ENCODE measurements around the gene CUBN.
A peak's percentile ranks its signal among the peaks of the same experiment; 100 is the strongest.

The CUBN gene

DNA sequence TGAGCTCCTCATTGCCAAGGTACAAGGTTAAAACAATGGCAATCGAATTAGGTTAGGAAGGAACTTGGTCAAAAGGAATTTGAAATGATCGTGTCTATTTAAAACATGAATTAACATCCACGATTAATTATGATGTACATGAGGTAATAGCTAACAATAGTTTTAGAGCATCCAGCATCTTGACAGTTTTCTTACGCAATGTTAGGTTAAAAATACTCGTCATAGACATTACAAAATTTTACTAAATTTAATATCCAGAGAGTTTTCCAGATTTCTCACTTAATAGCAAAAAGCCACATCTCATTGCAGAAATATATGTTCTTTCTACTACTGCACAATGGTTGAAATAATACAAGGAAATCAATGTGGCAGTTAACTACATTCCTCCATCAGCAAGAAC, 22.6 kb downstream of the CUBN start:
- no peak for DNase-seq (ENCODE audit: low spot score)

DNA sequence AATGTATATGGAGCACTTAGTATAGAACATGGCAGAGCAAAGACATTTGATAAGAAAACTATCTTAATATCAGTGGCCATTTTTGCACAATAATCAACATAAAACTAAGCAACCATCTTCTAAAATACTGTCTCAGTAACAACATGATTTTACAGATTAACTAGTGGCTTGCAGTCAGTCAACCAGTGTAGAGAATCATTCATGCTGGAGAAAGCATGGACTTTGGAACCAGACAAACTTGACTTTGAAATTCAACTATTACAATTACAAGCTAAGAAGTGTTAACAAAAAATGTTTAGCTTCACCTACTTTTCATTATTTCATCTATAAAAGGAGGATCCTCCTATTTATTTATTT, 27.7 kb downstream of the CUBN start:
- no peak for DNase-seq (ENCODE audit: low spot score)

DNA sequence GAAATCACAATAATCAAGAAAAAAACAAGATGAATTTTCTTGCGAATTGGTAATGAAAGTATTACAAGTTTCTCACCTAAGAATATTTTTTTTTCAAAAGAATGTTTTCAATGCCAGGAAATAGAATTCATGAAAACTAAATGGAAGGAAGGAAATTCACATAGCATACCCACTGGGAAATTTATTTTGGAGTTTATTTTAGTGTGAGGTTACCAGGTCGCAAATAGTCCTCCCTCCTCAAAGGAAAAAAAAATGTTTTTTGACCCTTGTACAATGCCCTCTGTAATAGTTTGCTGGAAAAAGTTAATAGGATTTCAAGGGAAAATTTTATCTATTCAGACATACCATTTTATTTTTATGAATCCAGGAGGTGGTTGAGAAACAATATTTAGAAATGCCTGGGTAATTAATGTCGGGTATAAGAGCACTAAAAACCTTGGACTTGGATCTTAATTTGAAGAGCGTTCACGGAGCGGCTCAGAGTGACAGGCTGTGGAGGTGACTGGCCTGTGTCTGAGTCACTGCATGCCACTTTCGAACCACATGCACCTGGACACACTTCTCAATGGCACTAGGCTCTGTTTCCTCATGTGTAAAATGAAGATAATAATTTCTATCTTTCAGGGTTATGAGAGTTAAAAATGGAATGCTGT, 28.2 kb downstream of the CUBN start:
- no peak for DNase-seq (ENCODE audit: low spot score)

DNA sequence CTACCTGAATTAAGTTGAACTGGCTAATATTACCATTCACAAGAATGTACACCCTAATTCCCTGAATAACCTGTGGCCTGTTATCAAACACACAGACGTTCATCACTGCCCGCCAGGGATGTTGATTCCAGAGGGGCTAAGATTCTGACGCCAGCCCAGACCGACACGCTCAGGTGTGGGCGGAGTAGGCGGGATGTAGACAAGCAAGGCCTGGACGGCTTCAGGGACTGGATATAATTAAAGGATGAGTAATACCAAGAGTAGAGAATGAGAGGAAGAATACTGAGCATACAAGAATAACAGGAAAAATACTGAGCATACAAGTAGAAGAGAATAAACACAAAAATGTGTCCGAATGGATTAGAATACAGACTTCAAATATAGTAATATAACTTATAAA, 29.0 kb downstream of the CUBN start:
- DNase-seq (ENCODE audit: low spot score), result no peak

DNA sequence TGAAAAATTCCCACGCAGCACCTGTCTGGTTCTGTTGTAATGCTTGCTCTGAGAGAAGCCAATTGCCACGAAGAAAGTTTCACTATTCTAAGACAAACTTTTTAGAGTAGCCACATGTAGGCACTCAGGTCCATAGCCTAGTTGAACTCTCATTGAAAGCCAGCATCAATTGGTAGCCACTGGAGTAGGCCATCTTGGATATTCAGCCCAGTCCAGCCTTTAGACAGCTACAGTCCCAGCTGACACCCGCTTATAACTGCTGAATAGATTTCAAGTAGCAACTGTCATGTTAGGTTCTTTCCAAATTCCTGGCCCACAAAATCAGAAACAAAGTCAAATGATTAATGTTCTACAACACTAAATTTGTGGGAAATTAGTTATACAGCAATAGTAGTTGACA, 31.6 kb downstream of the CUBN start:
- no peak for DNase-seq (ENCODE audit: low spot score)

DNA sequence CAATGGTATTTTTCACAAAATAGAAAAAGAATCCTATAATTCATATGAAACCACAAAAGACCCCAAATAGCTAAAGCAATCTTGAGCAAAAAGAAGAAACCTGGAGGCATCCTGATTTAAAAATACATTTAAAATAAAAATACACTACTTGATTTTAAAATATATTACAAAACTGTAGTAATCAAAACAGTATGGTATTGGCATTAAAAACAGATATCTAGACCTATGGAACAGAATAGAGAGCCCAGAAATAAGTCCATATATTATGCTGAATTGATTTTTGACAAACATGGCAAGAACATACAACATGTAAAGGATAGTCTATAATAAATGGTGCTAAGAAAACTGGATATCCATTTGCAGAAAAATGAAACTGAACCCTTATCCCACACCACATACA, 34.8 kb downstream of the CUBN start:
- DNase-seq (ENCODE audit: low spot score), result no peak

DNA sequence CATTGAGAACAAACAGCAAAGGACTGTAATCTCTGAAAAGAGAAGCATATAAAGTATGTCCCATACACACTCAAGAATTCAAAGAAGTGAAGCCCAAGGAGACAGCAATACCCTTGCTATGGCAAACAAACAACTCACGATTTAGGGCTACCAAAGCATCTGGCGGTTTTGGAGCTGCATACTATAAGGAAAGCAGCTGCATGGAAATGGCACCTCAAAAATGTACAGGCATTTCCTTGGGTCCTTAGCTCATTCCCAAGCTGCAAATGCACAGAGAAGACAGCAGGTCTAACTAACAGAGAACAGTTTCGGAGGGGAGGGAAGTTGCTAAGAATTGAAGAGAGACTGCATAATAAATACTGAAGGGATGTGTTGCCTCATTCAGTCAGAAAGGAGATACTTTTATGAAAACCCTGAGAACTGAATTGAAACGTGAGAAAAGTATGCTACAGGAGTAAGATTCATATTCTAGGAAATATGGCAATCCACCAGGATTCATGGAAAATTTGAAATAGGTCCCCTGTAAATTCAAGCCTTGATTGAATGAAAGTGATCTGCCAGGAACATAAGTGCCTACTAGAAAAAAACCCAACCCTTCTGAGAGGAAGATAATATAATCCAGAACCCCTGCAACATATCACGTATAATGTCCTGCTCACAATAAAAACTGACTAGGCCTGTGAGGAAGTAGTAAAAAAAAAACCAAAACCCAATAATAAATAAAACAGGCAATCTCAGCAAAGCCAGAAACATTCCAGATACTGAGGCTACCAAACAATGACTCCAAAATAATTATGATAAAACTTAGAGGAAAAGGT, 36.4 kb downstream of the CUBN start:
- no peak for DNase-seq (ENCODE audit: low spot score)

DNA sequence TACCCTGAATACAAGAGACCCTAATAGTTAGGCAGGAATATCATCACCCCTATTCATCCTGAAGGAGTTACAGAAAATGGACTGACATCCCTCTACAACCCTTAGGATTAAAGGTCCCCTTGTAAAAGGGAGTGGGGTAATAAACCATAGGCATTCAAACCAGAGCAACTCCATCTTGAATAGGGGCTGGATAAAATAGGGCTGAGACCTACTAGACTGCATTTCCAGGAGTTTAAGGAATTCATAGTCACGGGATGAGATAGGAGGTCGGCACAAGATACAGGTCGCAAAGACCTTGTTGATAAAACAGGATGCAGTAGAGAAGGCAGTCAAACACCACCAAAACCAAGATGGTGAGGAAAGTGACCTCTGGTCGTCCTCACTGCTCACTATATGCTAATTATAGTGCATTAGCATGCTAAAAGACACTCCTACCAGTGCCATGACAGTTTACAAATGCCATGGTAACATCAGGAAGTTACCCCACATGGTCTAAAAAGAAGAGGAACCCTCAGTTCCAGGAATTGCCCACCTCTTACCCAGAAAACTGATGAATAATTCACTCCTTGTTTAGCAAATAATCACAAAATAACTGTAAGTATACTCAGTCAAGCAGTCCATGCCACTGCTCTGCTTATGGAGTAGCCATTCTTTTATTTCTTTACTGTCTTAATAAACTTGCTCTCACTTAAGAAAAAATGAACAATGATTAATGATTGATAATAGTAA, 37.2 kb downstream of the CUBN start:
- DNase-seq (ENCODE audit: low spot score), result no peak

DNA sequence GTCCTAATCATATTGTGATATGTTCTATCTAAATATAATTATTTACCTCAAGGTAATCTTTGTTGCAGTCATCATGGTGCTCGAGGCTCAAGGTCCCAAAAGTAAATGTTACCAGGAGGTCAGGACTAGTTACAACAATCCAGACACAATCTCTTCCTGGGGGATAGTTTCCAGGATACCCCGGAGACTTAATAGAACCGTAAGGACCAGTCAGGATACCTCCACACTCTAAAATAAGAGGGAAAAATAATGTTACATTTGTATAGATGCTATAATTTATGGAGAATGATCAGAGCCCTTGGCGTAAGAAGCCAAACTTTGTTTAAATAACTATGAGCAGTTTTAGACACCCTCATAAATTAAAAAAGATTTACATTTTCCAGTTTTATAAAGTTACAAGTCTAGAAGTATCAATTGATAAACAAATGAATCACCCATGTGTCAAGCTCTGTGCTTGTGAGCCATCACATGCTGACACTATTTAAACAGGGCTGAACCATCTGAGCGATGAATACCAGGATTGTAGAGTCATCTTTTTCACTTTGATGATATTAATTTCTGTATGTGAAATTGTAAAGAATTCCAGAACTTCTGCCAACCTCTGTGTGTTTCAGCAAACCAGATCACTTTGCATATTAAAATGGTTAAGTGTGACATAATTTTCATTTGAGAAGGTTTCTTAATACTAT, 41.3 kb downstream of the CUBN start:
- DNase-seq (ENCODE audit: low spot score), result no peak

DNA sequence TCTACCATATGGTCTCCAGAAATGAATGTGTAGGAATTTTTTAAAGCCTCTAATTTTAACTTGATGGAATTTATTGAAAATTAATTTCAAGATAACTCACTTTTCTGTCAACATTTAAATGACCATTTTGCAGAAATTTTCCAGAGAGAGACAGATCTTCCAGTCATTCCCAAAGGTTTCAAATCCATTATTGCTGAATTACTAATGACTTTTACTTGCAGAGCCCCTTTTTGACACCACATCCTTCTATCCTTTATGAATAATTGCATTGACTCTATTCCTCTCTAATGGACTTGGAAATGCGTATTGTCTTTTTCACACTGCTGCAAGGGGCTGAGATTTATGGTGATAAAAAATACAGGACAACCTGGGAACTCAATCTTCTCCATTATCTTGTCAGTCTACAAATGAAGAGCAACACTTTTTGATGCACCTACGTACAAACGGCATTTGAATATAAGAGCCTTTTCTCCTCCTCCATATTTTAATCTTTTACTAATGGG, 42.7 kb downstream of the CUBN start:
- no peak for DNase-seq (ENCODE audit: low spot score)

DNA sequence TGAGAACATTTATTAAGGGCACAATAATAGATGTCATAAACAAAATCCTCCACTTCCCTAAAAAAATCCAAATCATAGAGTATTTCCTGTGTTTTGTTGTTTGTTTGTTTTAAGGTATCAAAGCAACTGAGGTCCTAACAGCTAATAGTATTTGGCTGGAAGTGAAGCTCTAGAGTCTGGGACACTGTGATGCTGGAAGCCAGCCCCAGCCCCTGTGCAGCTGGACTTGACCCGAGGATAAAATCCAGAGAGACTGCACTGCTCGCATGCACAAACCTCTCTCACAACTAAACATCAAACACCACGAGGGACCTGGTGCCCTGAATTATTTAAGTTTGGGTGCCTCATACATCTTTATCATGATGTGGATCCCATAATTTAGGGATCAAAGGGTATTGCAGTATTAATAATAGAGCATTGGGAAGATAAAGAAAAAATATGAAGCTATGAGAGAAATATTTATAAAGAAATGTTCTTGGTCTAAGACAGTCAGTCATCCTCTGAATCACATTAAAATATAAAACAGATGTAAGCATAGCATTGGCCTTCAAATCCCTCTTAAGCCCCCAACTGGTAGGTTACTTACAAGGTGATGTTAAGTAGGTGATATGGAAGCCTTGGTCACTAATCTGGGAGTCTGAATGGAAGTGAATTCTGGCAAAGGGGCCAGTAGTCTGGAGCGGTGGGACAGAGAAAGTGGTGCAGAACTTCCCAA, 44.4 kb downstream of the CUBN start:
- DNase-seq (ENCODE audit: low spot score), result no peak

DNA sequence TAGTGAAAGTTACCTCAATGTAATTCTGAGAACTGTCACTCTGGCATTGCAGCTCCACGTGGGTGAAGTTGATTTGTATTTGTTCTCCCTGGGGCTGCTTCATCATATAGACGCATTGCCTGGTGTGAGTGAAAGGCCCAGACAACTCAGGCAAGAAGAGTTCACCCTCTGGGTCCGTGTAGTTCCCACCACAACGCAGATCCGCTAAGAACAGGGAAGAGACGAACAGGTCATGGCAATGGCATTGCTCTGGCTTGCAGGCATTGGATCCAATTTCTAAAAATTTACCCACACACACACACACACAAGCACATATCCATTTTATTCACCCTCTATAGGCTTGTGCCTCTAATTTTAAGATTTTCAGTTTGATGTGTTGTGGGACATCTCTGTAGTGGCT, 45.4 kb downstream of the CUBN start:
- DNase-seq (ENCODE audit: low spot score), result no peak

DNA sequence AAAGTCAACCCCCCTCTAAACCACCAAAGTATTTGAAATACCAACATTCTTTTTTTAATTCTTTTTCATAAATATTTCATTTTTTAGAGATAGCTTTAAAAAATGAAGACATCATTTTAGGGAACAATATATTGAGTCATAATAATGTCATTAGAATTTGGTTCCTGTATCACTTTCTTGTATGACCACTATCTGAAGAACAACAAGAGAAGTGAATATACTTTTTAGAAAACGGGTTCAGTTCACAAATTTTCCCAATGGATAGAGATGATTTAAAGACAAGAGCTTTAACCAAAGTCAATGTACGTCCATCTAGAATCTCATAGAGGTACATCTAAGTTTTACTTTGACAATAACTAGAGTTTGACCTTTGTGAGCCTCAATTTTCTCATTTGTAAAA, 48.2 kb downstream of the CUBN start:
- DNase-seq (ENCODE audit: low spot score), result no peak

DNA sequence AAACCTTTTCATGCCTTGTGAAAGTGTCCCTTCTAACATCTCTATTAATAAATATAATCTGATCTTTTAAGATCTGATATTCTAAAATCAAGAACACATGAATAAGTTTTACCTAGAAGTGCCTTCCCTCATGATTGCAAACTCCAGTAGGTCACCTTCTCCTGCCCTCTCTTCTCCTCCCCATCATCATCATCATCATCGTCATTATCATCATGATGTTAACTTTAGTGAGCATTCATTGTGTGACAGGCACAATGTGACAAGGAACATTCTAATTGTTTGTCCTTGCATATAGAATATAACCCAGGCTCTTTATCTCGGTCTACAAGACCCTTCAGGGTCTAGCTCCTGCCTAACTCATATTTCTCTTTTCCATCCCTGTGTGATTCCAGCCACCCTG, 51.7 kb downstream of the CUBN start:
- no peak for DNase-seq (ENCODE audit: low spot score)

DNA sequence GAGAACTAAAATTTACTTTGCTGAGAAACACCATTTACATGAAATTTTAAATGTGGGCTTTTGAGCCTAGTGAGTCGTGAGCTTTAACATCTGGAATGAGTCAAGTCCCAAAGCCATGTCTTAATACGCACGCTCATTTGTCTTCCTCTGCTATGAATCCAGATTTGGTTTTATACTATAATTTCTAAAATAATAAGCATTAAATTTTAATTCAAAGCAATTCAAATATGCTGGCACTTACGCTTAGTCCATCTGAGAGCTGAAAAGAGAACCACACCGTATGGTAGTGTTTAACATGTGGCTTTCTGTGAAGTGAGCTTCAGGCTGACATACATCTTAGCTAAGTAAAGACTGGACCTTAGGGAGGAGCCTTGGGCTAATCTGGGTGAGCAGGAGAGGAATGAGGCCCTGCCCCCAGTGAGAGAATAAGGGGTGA, 52.2 kb downstream of the CUBN start:
- no peak for DNase-seq (ENCODE audit: low spot score)

DNA sequence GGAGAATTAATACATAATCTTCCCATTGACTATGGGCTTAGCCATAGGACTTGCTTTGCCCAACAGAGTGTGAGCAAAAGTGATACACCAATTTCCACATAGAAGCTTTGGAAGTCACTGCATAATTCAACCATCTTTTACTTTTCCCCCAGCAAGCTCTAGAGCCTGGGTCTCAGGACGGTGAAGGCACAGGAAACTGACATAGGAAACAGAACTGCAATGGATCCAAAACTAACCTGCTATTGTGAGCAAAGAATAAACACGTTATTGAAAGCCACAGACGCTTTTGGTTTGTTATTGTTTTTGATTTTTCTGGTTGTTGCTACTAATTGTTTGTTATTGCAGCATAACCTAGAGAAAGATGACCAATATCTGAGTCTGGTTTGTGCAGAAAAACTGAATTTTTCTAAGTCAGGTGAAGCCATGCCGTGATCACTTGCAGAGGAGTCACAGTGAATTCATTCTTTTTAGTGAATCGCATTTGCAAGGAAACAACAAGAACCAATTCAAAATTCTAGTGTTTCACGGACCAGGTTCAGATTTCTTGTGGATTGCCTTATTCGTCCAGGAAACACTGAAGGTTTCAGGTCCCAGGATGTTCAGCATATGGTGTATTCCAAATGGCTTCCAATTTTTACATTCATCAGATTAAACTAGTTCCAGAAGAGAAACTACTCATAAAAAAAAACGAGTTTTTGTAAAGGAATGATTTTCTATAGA, 52.8 kb downstream of the CUBN start:
- DNase-seq (ENCODE audit: low spot score), result no peak

DNA sequence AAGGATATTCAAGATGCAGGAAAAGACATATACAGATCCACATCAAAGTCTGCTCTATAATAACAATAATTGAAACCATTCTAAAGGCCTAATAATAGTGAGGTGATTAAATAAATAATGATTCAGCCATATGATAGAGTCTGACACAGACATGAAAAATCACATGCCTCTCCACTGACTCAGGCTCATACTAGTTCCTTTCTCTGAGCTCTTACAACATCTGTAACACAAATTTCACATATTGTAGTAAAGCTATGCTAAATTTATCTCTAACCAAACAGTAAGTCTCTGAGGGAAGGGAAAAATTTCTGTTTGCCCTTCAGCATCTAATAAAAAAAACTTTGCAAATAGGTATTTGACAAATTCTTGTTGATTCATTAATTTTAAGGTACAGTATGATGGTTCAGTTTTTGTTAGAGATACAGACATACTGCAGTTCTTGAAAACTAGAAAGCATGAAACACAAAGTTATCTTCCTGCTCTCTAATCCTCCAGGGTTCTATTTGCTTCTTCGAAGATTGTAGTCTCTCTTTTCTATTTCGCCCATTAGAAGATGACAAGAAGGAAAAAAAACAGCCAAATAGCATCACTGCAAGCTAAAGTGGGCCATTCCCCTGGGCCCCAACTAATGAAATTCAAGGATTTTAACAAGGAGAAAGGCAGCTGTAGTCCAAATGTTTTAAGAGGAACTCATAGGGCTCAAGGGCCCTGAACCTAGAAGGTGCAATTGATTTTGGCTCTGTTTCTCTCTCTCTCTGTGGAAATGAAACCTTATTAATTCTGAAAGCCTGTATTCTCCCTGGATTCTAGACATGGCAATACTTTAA, 53.9 kb downstream of the CUBN start:
- no peak for DNase-seq (ENCODE audit: low spot score)

DNA sequence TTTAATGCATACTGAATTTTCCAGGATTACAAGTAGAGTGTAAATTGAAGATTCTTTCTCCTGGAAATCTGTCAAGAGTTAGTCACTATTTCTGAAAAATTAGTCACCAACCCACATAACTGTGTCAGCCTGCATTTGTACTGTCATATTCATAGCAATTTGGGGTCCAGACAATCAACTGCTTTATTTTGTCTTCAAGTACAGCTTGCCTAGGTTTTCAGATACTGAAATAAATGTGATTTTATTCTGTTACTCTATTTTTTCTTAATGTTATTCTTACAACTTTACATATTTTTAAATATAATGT, 55.1 kb downstream of the CUBN start:
- peak; percentile 30 for DNase-seq (ENCODE audit: low spot score)

DNA sequence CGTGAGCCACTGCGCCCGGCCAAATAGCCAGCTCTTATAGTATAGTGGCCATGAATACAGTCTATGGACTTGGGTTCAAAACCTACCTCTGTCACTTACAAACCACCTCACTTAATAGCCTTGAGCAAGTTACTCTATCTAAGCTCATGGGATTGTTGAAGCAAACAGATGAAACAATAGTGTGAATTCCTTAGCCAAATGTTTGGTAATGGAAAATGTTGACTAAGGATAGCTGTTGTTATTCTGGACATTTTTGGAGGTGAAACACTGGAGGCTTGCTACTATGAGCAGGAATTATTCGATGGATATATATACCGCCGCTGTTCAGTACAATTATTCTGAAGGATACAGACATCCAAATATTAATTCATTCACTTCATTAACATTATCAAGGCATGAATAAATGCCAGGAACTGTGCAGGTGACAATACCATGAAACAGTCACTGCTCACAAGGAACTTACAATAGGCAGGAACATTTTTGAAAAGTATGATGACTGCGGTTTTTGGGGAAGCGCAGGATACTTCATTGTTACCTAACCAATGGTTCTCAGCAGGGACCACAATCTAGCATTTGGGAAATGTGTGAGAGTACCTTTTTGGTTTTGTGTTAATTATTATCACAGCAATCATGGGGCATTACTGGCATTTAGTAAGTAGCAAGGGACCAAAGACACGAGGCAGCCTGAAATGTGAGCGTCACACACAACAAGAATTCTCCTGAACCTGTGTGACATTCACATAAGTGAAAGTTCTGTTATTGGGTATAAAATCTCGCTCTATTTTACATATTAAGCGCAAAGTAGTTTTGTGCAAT, 55.7 kb downstream of the CUBN start:
- DNase-seq (ENCODE audit: low spot score), result no peak

DNA sequence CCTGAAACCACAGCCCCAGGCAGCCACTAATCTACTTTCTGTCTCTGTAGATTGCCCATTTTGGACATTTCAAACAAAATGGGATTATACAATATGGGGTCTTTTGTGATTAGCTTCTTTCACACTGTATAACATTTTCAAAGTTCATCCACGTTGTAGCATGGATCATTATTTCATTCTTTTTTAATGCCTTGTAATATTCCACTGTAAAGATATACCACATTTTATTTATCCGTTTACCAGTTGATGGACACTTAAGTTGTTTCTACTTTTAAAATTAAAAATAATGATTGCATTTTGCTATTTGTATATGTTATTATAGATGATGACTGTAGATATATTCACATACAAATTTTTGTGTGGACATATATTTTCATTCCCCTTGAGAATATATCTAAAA, 60.7 kb downstream of the CUBN start:
- no peak for DNase-seq (ENCODE audit: low spot score)
